ENCODE data around the gene PRKAR2A. TPM values are rescaled to one million over a fixed set of nuclear protein-coding genes. Genes with fewer than 3 reads are reported as not detected.

The PRKAR2A gene
- total and polyA plus RNA-seq, 9 of the 15 experiments (the other 6 are each of a cell fraction or from before 2014, with no cell fraction given), result 15.9 to 84.5 (median 37.6) TPM

GRCh38 chr3:48709051-48709461 lies 138.6 kb downstream of the PRKAR2A start:
- peaks cover 87% of the 10 kb centered on the region for H3K79me2 ChIP-seq (ENCODE audit: control insufficient read depth, insufficient read depth, low read length)
- no peak for ATAC-seq
- DNase-seq (ENCODE audit: extremely low read depth in 1 of 4, low spot score in 3 of 4), result no peak
- no peaks in the 10 kb centered on the region for H3K9me1 ChIP-seq (ENCODE audit: control insufficient read depth, insufficient read depth, low read length)
- ChIA-PET CTCF (ENCODE audit: low intra/inter-chr PET ratio) (no interaction called here), POLR2A (interaction anchor here (1.1 kb wide), 1 partner anchor 11 kb away, joined by 3 read pairs; no protein-coding TSS in a partner anchor)
- no peak overlapping the region for H2AFZ ChIP-seq (ENCODE audit: low read depth, low read length)
- 92% methylated on average over 7 of the region's 7 CpGs for WGBS (ENCODE audit: insufficient coverage, low coverage, missing lambda C conversion rate)
- no peak overlapping the region for H3K4me2 ChIP-seq (ENCODE audit: insufficient read depth, low read length)
- intact Hi-C loops (cut with micrococcal nuclease), result no loop called here
- H3K27me3 ChIP-seq (ENCODE audit: control insufficient read depth in 2 of 2, insufficient read depth in 2 of 2, low read length in 2 of 2), result no peaks in the 10 kb centered on the region
- no peak overlapping the region for H3K27ac ChIP-seq (ENCODE audit: extremely low read depth, low read depth, low read length)
- TF ChIP-seq ZBED1 (IDR thresholded peaks at IDR 0.05), result no peak
- TF ChIP-seq LEF1 (IDR thresholded peaks at IDR 0.05), result no peak
- no peak for TF ChIP-seq ESRRA (IDR thresholded peaks at IDR 0.05; ENCODE audit: borderline replicate concordance, low read depth)
- TF ChIP-seq GATAD2A (IDR thresholded peaks at IDR 0.05), result no peak
- TF ChIP-seq ZNF316 (IDR thresholded peaks at IDR 0.05), result no peak
- TF ChIP-seq, protein P1, sequence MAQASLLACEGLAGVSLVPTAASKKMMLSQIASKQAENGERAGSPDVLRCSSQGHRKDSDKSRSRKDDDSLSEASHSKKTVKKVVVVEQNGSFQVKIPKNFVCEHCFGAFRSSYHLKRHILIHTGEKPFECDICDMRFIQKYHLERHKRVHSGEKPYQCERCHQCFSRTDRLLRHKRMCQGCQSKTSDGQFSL (CRISPR knock-in tag; IDR thresholded peaks at IDR 0.05), result no peak
- TF ChIP-seq, protein P1 (tag; IDR thresholded peaks at IDR 0.05), result no peak
- H3K9ac ChIP-seq (ENCODE audit: insufficient read depth in 1 of 2, low read depth in 2 of 2, low read length in 2 of 2), result no peak overlapping the region; a peak in 1 of 4 replicates
- peaks cover 60% of the 10 kb centered on the region; the same call in 2 of the 3 replicates for H3K36me3 ChIP-seq (ENCODE audit: control insufficient read depth, insufficient read depth, low read length)
- in situ Hi-C loops (cut with MboI), result no loop called here
- H3K9me3 ChIP-seq (replicated peaks; ENCODE audit: control insufficient read depth, insufficient read depth, low read depth, low read length), result no peaks in the 10 kb centered on the region
- no peak for FAIRE-seq
- H3K4me3 ChIP-seq, result no peak overlapping the region
- peaks cover 6% of the 10 kb centered on the region; the same call in 1 of the 2 replicates for H4K20me1 ChIP-seq (replicated peaks; ENCODE audit: control insufficient read depth, insufficient read depth, low read length)
- BruUV-seq (replicated peaks), result no TSS peak
- no peaks in the 10 kb centered on the region; a peak in 1 of 5 replicates for H3K4me1 ChIP-seq (replicated peaks in 1 of 2; ENCODE audit: control insufficient read depth in 2 of 2, insufficient read depth in 2 of 2, low read length in 2 of 2)

Data from K562 (cell line).